Mammary epithelial cell (primary cell): ENCODE measurements around the gene FBXO11.

Experiments used
- CTCF ChIP-seq, 2 donors: IDR thresholded peaks in 1 of 2; conservative IDR thresholded peaks in 1 of 2; 2 replicates each; pipeline ENCODE4 v1.5.1; 2011 to 2012; ENCODE audit warnings: inconsistent platforms in 2 of 2, low read length in 2 of 2, mild to moderate bottlenecking in 2 of 2, control low read depth in 1 of 2, low read depth in 1 of 2; ENCODE audit not compliant: insufficient read depth in 1 of 2; ENCODE audit errors: extremely low read depth in 1 of 2
- EZH2 ChIP-seq: IDR thresholded peaks from 2 replicates; pipeline ENCODE4 v1.6.1; 2012; ENCODE audit warnings: low read length, inconsistent platforms, borderline replicate concordance

- no peak for TF ChIP-seq CTCF (conservative IDR thresholded peaks at IDR 0.05 in 1 of 2, IDR thresholded peaks at IDR 0.05 in 1 of 2; ENCODE audit: extremely low read depth in 1 of 2, insufficient read depth in 1 of 2, low read depth in 1 of 2, low read length in 2 of 2)
- no peak for TF ChIP-seq EZH2
Measured at GRCh38 chr2:47818777-47819176, 87.5 kb downstream of the FBXO11 start.
